ENCODE results near the gene IL9R.
"Not testable (repeated sequence)": the region's sequence is repeated elsewhere in the genome, so short reads cannot be mapped to it uniquely, and the experiment has no call there.

Gene IL9R

GRCh38 chrX:155999751-156000150 lies 2.3 kb downstream of the IL9R start:
- DNase-seq, result not testable (repeated sequence)

- no peak for DNase-seq
Observed at GRCh38 chrX:156000361-156000926, 2.9 kb downstream of the IL9R start.

- DNase-seq, result no peak
Observed at GRCh38 chrX:156001001-156001666, 3.6 kb downstream of the IL9R start.

GRCh38 chrX:156001667-156002021 lies 4.1 kb downstream of the IL9R start:
- no peak for DNase-seq

GRCh38 chrX:156002507-156002906 lies 5.0 kb downstream of the IL9R start:
- DNase-seq, result no peak

- no peak for DNase-seq
Observed at GRCh38 chrX:156003486-156004185, 6.1 kb downstream of the IL9R start.

- no peak for DNase-seq
Observed at GRCh38 chrX:156004256-156004655, 6.8 kb downstream of the IL9R start.

GRCh38 chrX:156004740-156005139 lies 7.2 kb downstream of the IL9R start:
- DNase-seq, result no peak

GRCh38 chrX:156005144-156005543 lies 7.6 kb downstream of the IL9R start:
- no peak for DNase-seq

- not testable (repeated sequence) for DNase-seq
Observed at GRCh38 chrX:156006468-156006867, 9.0 kb downstream of the IL9R start.

- not testable (repeated sequence) for DNase-seq
Observed at GRCh38 chrX:156008379-156008778, 10.9 kb downstream of the IL9R start.

GRCh38 chrX:156008915-156009314 lies 11.4 kb downstream of the IL9R start:
- no peak for DNase-seq

GRCh38 chrX:156009691-156010090 lies 12.2 kb downstream of the IL9R start:
- not testable (repeated sequence) for DNase-seq

GRCh38 chrX:156013286-156013953 lies 15.9 kb downstream of the IL9R start:
- not testable (repeated sequence) for DNase-seq

- DNase-seq, result not testable (repeated sequence)
Observed at GRCh38 chrX:156019846-156020245, 22.4 kb downstream of the IL9R start.

GRCh38 chrX:156023002-156023401 lies 25.5 kb downstream of the IL9R start:
- DNase-seq, result not testable (repeated sequence)

GRCh38 chrX:156024949-156025492 lies 27.5 kb downstream of the IL9R start:
- DNase-seq, result not testable (repeated sequence)

- not testable (repeated sequence) for DNase-seq
Observed at GRCh38 chrX:156028653-156029237, 31.2 kb downstream of the IL9R start.

GRCh38 chrX:156029296-156029695 lies 31.8 kb downstream of the IL9R start:
- not testable (repeated sequence) for DNase-seq

GRCh38 chrX:156029707-156030442 lies 32.4 kb downstream of the IL9R start:
- peak in 1 of 2 donors; percentile 33 for DNase-seq

- DNase-seq, result peak in 1 of 2 donors; percentile 61
Observed at GRCh38 chrX:156030474-156030873, 33.0 kb downstream of the IL9R start.
